GM23338 (cell line): Measurements from ENCODE around the gene CCNY. TPM values are rescaled to one million over a fixed set of nuclear protein-coding genes. Genes with fewer than 3 reads are reported as not detected.

ENCODE experiments used
- ATAC-seq: fragments of 200-7000 bp; cut with Tn5 transposase; 3 replicates; pipeline ENCODE4 v1.9.1; 2020
- DNase-seq: peaks from one replicate; pipeline ENCODE4 v3.0.0-alpha.2; 2015; ENCODE audit warnings: low spot score
- H2AFZ ChIP-seq: fragments of 200-600 bp; sonication (generic); 2 replicates; pipeline ENCODE4 v1.8.0; 2016; ENCODE audit warnings: antibody characterized with exemption, mild to moderate bottlenecking, moderate library complexity
- H3F3A ChIP-seq: fragments of 200-600 bp; sonication (generic); replicated peaks from 2 replicates; pipeline ENCODE4 v1.8.0; 2017; ENCODE audit warnings: antibody characterized with exemption, mixed run types, low read depth
- H3K27ac ChIP-seq: fragments of 200-600 bp; sonication (generic); 2 replicates; pipeline ENCODE4 v1.6.1; 2016; ENCODE audit warnings: low read depth
- H3K27me3 ChIP-seq: fragments of 200-600 bp; sonication (generic); 2 replicates; pipeline ENCODE4 v1.8.0; 2016; ENCODE audit warnings: mild to moderate bottlenecking, mixed run types, moderate library complexity; ENCODE audit not compliant: insufficient read depth
- H3K36me3 ChIP-seq: fragments of 200-600 bp; sonication (generic); 2 replicates; pipeline ENCODE4 v1.8.0; 2016; ENCODE audit warnings: mild to moderate bottlenecking; ENCODE audit not compliant: insufficient read depth
- H3K4me1 ChIP-seq: fragments of 200-600 bp; sonication (generic); 2 replicates; pipeline ENCODE4 v1.8.0; 2016; ENCODE audit warnings: mild to moderate bottlenecking, moderate library complexity; ENCODE audit not compliant: insufficient read depth
- H3K4me2 ChIP-seq: fragments of 200-600 bp; sonication (generic); 2 replicates; pipeline ENCODE4 v1.7.1; 2017; ENCODE audit warnings: mixed run types
- H3K4me3 ChIP-seq: fragments of 200-600 bp; sonication (generic); 2 replicates; pipeline ENCODE4 v1.6.1; 2016; ENCODE audit warnings: mixed run types
- H3K79me2 ChIP-seq: fragments of 200-600 bp; sonication (generic); replicated peaks from 2 replicates; pipeline ENCODE4 v1.8.0; 2017; ENCODE audit warnings: mild to moderate bottlenecking; ENCODE audit not compliant: insufficient read depth
- H3K9me2 ChIP-seq: fragments of 200-600 bp; sonication (generic); 2 replicates; pipeline ENCODE4 v1.8.0; 2017; ENCODE audit not compliant: insufficient read depth
- H4K20me1 ChIP-seq: fragments of 200-600 bp; sonication (generic); replicated peaks from 2 replicates; pipeline ENCODE4 v1.8.0; 2017; ENCODE audit warnings: mild to moderate bottlenecking; ENCODE audit not compliant: insufficient read depth
- H3K27ac Mint-ChIP-seq: 2 replicates; pipeline ENCODE4 v1.8.0; 2020; ENCODE audit warnings: inconsistent platforms, mild to moderate bottlenecking, moderate library complexity, mixed read lengths
- H3K27me3 Mint-ChIP-seq: 3 replicates; pipeline ENCODE4 v1.8.0; 2022; ENCODE audit warnings: low read depth, mild to moderate bottlenecking, moderate library complexity, mixed read lengths, inconsistent platforms; ENCODE audit not compliant: insufficient read depth, poor library complexity
- H3K36me3 Mint-ChIP-seq: 3 replicates; pipeline ENCODE4 v1.8.0; 2021; ENCODE audit warnings: low read depth, mild to moderate bottlenecking, inconsistent platforms, moderate library complexity, mixed read lengths
- H3K4me1 Mint-ChIP-seq: 3 replicates; pipeline ENCODE4 v1.8.0; 2020; ENCODE audit warnings: mild to moderate bottlenecking, inconsistent platforms, mixed read lengths
- H3K4me3 Mint-ChIP-seq: 3 replicates; pipeline ENCODE4 v1.8.0; 2021; ENCODE audit warnings: moderate library complexity, mild to moderate bottlenecking, inconsistent platforms, mixed read lengths
- H3K9me3 Mint-ChIP-seq: 3 replicates; pipeline ENCODE4 v1.8.0; 2020; ENCODE audit warnings: moderate library complexity, mild to moderate bottlenecking, inconsistent platforms, mixed read lengths
- CREB1 ChIP-seq: fragments of 250-450 bp; sonication (Bioruptor Pico); IDR thresholded peaks from 2 replicates; pipeline ENCODE4 v1.5.0; 2020; ENCODE audit warnings: low read depth, mild to moderate bottlenecking, moderate library complexity
- CTCF ChIP-seq, 2 experiments: fragments of 200-600 bp in 1 of 2; sonication (generic) in 1 of 2; conservative IDR thresholded peaks; 2 replicates each; pipeline versions ENCODE4 v1.5.1 to v1.6.1; 2016 to 2017; ENCODE audit warnings: antibody characterized with exemption in 2 of 2, low read depth in 2 of 2, mild to moderate bottlenecking in 2 of 2, moderate library complexity in 1 of 2
- EZH2 ChIP-seq: fragments of 200-600 bp; sonication (generic); IDR thresholded peaks from one replicate; pipeline ENCODE4 v1.8.0; 2017; ENCODE audit warnings: antibody characterized with exemption, mild to moderate bottlenecking, low read depth; ENCODE audit not compliant: unreplicated experiment
- EZH2phosphoT487 ChIP-seq: fragments of 200-600 bp; sonication (generic); IDR thresholded peaks from one replicate; pipeline ENCODE4 v1.8.1; 2018; ENCODE audit warnings: antibody characterized with exemption; ENCODE audit not compliant: unreplicated experiment
- JUNB ChIP-seq: IDR thresholded peaks from one replicate; pipeline ENCODE4 v1.6.1; 2016; ENCODE audit warnings: antibody characterized with exemption; ENCODE audit not compliant: unreplicated experiment
- NANOG ChIP-seq: IDR thresholded peaks from 2 replicates; pipeline ENCODE4 v1.6.1; 2016; ENCODE audit warnings: antibody characterized with exemption, borderline replicate concordance
- POLR2AphosphoS5 ChIP-seq: IDR thresholded peaks from 2 replicates; pipeline ENCODE4 v1.6.1; 2016; ENCODE audit warnings: antibody characterized with exemption, low read depth
- STAT1 ChIP-seq: IDR thresholded peaks from one replicate; pipeline ENCODE4 v1.6.1; 2016; ENCODE audit warnings: antibody characterized with exemption; ENCODE audit not compliant: unreplicated experiment
- ZNF114 ChIP-seq: fragments of 250-450 bp; sonication (Bioruptor Pico); IDR thresholded peaks from 2 replicates; pipeline ENCODE4 v1.5.0; 2020; ENCODE audit warnings: mild to moderate bottlenecking, moderate library complexity
- ZNF331 ChIP-seq: fragments of 250-450 bp; sonication (Bioruptor Pico); IDR thresholded peaks from 2 replicates; pipeline ENCODE4 v1.5.0; 2020; ENCODE audit warnings: low read depth, mild to moderate bottlenecking, moderate library complexity
- ZNF462 ChIP-seq: fragments of 250-450 bp; sonication (Bioruptor Pico); IDR thresholded peaks from 2 replicates; pipeline ENCODE4 v1.5.0; 2020; ENCODE audit warnings: mild to moderate bottlenecking, moderate library complexity
- polyA plus RNA-seq: library from polyadenylated mRNA; unstranded; fragments of >200 nt; fragmentation: Nextera tagmentation; extraction: Ambion mirVana; gene quantifications from 2 replicates; pipeline ENCODE4 v1.2.1, GENCODE V29; 2016
- total RNA-seq: library from RNA; depleted of rRNA; stranded (reverse); fragments of >200 nt; shearing (Covaris generic); gene quantifications from 2 replicates; pipeline ENCODE4 v1.2.3, GENCODE V29; 2014
- TF ChIP-seq, protein P1 (sequence below): IDR thresholded peaks from one replicate; pipeline ENCODE4 v1.6.1; 2018; ENCODE audit warnings: antibody characterized with exemption; ENCODE audit not compliant: unreplicated experiment
- TF ChIP-seq, protein P2 (sequence below): IDR thresholded peaks from 2 replicates; pipeline ENCODE4 v1.6.1; 2016; ENCODE audit warnings: antibody characterized with exemption

The CCNY gene
- total and polyA plus RNA-seq, 2 experiments from 2014 or later = 14.2 to 29.0 TPM

GRCh38 chr10:35559416-35559815, 223.1 kb downstream of the CCNY start:
- DNase-seq = no peak

More at GRCh38 chr10:35559416-35559815, 223.1 kb downstream of the CCNY start:
- Histone ChIP-seq H3K27ac (no peak overlapping the region), H3F3A (no peaks in the 10 kb centered on the region), H3K79me2 (no peaks in the 10 kb centered on the region), H3K36me3 (no peaks in the 10 kb centered on the region), H2AFZ (no peak overlapping the region), H3K27me3 (no peaks in the 10 kb centered on the region), H3K4me3 (no peak overlapping the region), H3K4me1 (no peaks in the 10 kb centered on the region), H4K20me1 (no peaks in the 10 kb centered on the region), H3K9me2 (no peaks in the 10 kb centered on the region), H3K4me2 (no peak overlapping the region)
- H3K36me3 Mint-ChIP-seq = no peaks in the 10 kb centered on the region
- ATAC-seq = no peak
- H3K27me3 Mint-ChIP-seq = peaks cover 3% of the 10 kb centered on the region
- no peak overlapping the region; the same call in 1 of the 2 replicates for H3K27ac Mint-ChIP-seq
- H3K4me3 Mint-ChIP-seq = no peak overlapping the region
- TF ChIP-seq ZNF331 (CRISPR knock-in tag) = no peak
- no peak for TF ChIP-seq JUNB
- TF ChIP-seq, protein P1, sequence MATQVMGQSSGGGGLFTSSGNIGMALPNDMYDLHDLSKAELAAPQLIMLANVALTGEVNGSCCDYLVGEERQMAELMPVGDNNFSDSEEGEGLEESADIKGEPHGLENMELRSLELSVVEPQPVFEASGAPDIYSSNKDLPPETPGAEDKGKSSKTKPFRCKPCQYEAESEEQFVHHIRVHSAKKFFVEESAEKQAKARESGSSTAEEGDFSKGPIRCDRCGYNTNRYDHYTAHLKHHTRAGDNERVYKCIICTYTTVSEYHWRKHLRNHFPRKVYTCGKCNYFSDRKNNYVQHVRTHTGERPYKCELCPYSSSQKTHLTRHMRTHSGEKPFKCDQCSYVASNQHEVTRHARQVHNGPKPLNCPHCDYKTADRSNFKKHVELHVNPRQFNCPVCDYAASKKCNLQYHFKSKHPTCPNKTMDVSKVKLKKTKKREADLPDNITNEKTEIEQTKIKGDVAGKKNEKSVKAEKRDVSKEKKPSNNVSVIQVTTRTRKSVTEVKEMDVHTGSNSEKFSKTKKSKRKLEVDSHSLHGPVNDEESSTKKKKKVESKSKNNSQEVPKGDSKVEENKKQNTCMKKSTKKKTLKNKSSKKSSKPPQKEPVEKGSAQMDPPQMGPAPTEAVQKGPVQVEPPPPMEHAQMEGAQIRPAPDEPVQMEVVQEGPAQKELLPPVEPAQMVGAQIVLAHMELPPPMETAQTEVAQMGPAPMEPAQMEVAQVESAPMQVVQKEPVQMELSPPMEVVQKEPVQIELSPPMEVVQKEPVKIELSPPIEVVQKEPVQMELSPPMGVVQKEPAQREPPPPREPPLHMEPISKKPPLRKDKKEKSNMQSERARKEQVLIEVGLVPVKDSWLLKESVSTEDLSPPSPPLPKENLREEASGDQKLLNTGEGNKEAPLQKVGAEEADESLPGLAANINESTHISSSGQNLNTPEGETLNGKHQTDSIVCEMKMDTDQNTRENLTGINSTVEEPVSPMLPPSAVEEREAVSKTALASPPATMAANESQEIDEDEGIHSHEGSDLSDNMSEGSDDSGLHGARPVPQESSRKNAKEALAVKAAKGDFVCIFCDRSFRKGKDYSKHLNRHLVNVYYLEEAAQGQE = no peak
- TF ChIP-seq STAT1 = no peak
- TF ChIP-seq NANOG = no peak
- no peak for TF ChIP-seq POLR2AphosphoS5
- no peak for TF ChIP-seq CTCF (conservative IDR thresholded peaks at IDR 0.05; ENCODE audit: low read depth in 2 of 2)
- TF ChIP-seq ZNF462 = no peak
- TF ChIP-seq, protein P2, sequence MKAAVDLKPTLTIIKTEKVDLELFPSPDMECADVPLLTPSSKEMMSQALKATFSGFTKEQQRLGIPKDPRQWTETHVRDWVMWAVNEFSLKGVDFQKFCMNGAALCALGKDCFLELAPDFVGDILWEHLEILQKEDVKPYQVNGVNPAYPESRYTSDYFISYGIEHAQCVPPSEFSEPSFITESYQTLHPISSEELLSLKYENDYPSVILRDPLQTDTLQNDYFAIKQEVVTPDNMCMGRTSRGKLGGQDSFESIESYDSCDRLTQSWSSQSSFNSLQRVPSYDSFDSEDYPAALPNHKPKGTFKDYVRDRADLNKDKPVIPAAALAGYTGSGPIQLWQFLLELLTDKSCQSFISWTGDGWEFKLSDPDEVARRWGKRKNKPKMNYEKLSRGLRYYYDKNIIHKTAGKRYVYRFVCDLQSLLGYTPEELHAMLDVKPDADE = no peak
- TF ChIP-seq ZNF114 (CRISPR knock-in tag) = no peak
- no peak for TF ChIP-seq EZH2
- TF ChIP-seq CREB1 (CRISPR knock-in tag) = no peak
- no peak for TF ChIP-seq EZH2phosphoT487
- no peaks in the 10 kb centered on the region for H3K9me3 Mint-ChIP-seq
- H3K4me1 Mint-ChIP-seq = no peaks in the 10 kb centered on the region; the same call in 2 of the 3 replicates
